Gastrocnemius medialis (tissue), 4 donors: Measurements from ENCODE around the gene OR6C76. TPM values are rescaled to one million over a fixed set of nuclear protein-coding genes. Genes with fewer than 3 reads are reported as not detected.

Experiments used
- ATAC-seq, 2 donors: fragments of 150-250 bp; one replicate each; pipeline ENCODE4 v1.9.1; 2016
- DNase-seq, 2 donors: peaks; one replicate each; pipeline ENCODE4 v3.0.0-alpha.2; 2019
- H3K27ac ChIP-seq, 4 donors: fragments of 200-600 bp; sonication (generic); 1 replicate in 1 of 4; 2 replicates in 3 of 4; pipeline ENCODE4 v1.5.1; 2016 to 2018; ENCODE audit warnings: mild to moderate bottlenecking in 2 of 4, moderate library complexity in 1 of 4
- H3K27me3 ChIP-seq, 3 donors: fragments of 200-600 bp; sonication (generic) in 2 of 3; 1 replicate in 1 of 3; 2 replicates in 2 of 3; pipeline versions ENCODE4 v1.5.1 to v1.6.0; 2016 to 2019; ENCODE audit warnings: mild to moderate bottlenecking in 1 of 3, moderate library complexity in 1 of 3
- H3K36me3 ChIP-seq, 2 donors: fragments of 200-600 bp; sonication (generic) in 1 of 2; one replicate each; pipeline ENCODE4 v1.5.1; 2017 to 2018
- H3K4me1 ChIP-seq, 2 donors: fragments of 200-600 bp; sonication (generic) in 1 of 2; one replicate each; pipeline ENCODE4 v1.5.1; 2016 to 2017; ENCODE audit warnings: mild to moderate bottlenecking in 2 of 2
- H3K4me3 ChIP-seq, 4 donors: fragments of 200-600 bp; sonication (generic) in 3 of 4; 1 replicate in 1 of 4; 2 replicates in 3 of 4; pipeline ENCODE4 v1.5.1; 2016 to 2019; ENCODE audit warnings: mild to moderate bottlenecking in 2 of 4
- H3K9me3 ChIP-seq, 3 donors: fragments of 200-600 bp; sonication (generic) in 2 of 3; 1 replicate in 1 of 3; 2 replicates in 2 of 3; pipeline ENCODE4 v1.5.1; 2016 to 2019
- POLR2A ChIP-seq, 2 donors: fragments of 450-650 bp; IDR thresholded peaks; one replicate each; pipeline ENCODE4 v1.6.1; 2017; ENCODE audit warnings: antibody characterized with exemption in 2 of 2, mild to moderate bottlenecking in 2 of 2, moderate library complexity in 2 of 2
- in situ Hi-C, 4 donors: fragments of 200-750 bp; cut with MboI; loops; one replicate each; pipeline versions ENCODE4 v1.15.0 to v1.8.0; 2017; ENCODE audit warnings: low sequenced_read_pairs in 4 of 4
- intact Hi-C: fragments of 100-400 bp; cut with DNase I; formaldehyde crosslinking; loops from one replicate; pipeline ENCODE4 v1.15.1; 2023; ENCODE audit warnings: low total_unique reads
- total RNA-seq, 4 donors: library from RNA; depleted of rRNA; stranded (reverse); fragments of >200 nt; gene quantifications; one replicate each; pipeline versions ENCODE4 v1.1.0 to v1.2.3, GENCODE V29; 2016
- TF ChIP-seq, protein P1 (sequence below), 5 experiments: fragments of 450-650 bp in 3 of 5; fragments of 200-600 bp in 2 of 5; sonication (generic) in 2 of 5; IDR thresholded peaks in 4 of 5; conservative IDR thresholded peaks in 1 of 5; 1 replicate in 4 of 5; 2 replicates in 1 of 5; pipeline ENCODE4 v1.5.1; 2016 to 2019; ENCODE audit warnings: antibody characterized with exemption in 5 of 5, mild to moderate bottlenecking in 3 of 5, moderate library complexity in 3 of 5

Gene OR6C76
- total RNA-seq, result not detected

DNA sequence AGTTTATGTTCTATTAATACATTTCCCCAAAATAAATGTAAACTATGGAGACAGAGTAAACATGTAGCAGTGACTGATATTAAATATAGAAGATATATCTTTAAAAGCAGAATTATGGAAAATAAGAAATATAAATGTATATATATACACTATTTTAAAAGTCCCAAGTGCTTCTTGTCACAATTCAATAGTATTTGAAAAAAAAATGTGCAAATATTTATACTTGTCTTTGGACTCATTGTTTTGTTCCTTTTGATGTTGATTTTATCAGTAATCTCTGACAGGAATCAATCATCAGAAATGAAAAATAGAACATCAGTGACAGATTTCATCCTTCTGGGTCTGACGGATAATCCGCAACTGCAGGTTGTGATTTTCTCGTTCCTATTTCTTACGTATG, at the start of gene OR6C76:
Gene OR6C76, plus strand, starts transcription at position 301 of the 400 bp plus-strand sequence. Its CDS starts 0 bp downstream, at position 301.
- no peaks in the 10 kb centered on the region for H3K9me3 ChIP-seq
- intact Hi-C loops, result no loop called here
- H3K4me3 ChIP-seq, result no peak within 1 kb of the TSS
- TF ChIP-seq, protein P1, sequence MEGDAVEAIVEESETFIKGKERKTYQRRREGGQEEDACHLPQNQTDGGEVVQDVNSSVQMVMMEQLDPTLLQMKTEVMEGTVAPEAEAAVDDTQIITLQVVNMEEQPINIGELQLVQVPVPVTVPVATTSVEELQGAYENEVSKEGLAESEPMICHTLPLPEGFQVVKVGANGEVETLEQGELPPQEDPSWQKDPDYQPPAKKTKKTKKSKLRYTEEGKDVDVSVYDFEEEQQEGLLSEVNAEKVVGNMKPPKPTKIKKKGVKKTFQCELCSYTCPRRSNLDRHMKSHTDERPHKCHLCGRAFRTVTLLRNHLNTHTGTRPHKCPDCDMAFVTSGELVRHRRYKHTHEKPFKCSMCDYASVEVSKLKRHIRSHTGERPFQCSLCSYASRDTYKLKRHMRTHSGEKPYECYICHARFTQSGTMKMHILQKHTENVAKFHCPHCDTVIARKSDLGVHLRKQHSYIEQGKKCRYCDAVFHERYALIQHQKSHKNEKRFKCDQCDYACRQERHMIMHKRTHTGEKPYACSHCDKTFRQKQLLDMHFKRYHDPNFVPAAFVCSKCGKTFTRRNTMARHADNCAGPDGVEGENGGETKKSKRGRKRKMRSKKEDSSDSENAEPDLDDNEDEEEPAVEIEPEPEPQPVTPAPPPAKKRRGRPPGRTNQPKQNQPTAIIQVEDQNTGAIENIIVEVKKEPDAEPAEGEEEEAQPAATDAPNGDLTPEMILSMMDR (IDR thresholded peaks at IDR 0.05 in 4 of 5, conservative IDR thresholded peaks at IDR 0.05 in 1 of 5), result no peak
- no peak for TF ChIP-seq POLR2A (IDR thresholded peaks at IDR 0.05)
- H3K27ac ChIP-seq, result no peak within 1 kb of the TSS
- no peaks in the 10 kb centered on the region for H3K4me1 ChIP-seq
- H3K27me3 ChIP-seq, result no peaks in the 10 kb centered on the region
- DNase-seq (no peak), ATAC-seq (no peak)
- no peaks in the 10 kb centered on the region for H3K36me3 ChIP-seq
- in situ Hi-C loops, result no loop called here

DNA sequence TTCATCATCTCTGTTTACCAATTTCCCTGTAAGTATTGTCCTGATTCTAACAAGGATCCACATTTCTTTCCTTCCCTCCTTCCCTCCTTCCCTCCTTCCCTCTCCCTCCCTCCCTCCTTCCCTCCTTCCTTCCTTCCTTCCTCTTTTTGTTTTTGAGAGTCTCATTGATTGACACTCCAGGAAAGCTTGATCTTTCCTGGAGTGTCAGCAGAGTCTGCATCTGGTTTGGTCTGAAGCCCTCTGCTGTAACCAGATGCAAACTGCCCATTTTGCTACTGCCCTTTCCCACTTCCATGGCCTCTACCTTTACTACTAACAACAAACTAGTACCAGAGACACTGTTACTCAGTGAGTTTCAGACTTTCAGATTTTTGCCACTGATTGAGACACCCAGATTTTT, 40.2 kb upstream of the OR6C76 start:
- intact Hi-C loops, result no loop called here
- H3K27ac ChIP-seq, result no peak overlapping the region
- TF ChIP-seq, protein P1 (IDR thresholded peaks at IDR 0.05 in 4 of 5, conservative IDR thresholded peaks at IDR 0.05 in 1 of 5), result no peak
- TF ChIP-seq POLR2A (IDR thresholded peaks at IDR 0.05), result no peak
- H3K36me3 ChIP-seq, result no peaks in the 10 kb centered on the region
- no peak overlapping the region for H3K4me3 ChIP-seq
- in situ Hi-C loops, result no loop called here
- H3K9me3 ChIP-seq, result no peaks in the 10 kb centered on the region
- H3K4me1 ChIP-seq, result no peaks in the 10 kb centered on the region
- DNase-seq (no peak), ATAC-seq (no peak)
- H3K27me3 ChIP-seq, result no peaks in the 10 kb centered on the region

DNA sequence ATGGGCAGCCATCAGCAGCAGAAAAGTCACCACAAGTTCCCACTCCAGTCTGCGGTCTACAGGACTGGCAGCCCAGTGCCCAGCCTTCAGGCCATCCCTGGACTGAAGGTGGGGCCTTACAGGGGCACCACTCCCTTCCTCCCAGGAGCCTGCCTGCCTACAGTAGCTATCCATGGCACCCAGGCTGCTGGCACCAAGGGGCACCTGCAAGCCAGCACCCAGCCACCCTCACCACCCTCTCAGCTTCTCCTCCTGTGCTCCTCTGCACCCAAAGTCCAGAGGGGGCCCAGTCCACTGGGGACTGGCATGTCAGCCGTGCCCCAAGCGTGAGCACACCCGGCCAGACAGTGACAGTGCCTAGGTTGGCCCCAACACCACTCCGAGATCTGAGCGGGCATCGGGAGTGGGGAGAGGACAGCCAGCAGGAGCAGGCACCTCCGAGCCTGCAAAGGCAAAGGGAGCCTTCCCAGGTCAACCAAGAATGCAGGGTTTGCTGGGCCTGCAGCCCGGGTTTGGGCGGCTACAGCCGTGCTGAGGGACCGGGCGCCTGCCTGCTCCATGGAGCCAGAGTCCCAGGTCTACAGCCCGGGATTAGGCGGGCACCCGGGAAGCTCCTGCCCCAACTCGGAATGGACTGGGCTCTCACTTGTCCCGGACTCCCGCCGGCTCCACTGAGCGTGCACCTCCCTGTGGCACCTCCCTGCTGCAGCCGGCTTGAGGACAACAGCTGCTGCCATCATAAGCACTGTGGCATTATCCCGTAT, 33.8 kb upstream of the OR6C76 start:
- Histone ChIP-seq H3K27me3 (no peaks in the 10 kb centered on the region), H3K27ac (no peak overlapping the region), H3K36me3 (no peaks in the 10 kb centered on the region), H3K4me3 (no peak overlapping the region), H3K9me3 (no peaks in the 10 kb centered on the region), H3K4me1 (no peaks in the 10 kb centered on the region)
- in situ Hi-C loops (no loop called here), intact Hi-C loops (no loop called here)
- ATAC-seq, result no peak
- DNase-seq, result no peak
- no peak for TF ChIP-seq POLR2A (IDR thresholded peaks at IDR 0.05)
- TF ChIP-seq, protein P1 (IDR thresholded peaks at IDR 0.05 in 4 of 5, conservative IDR thresholded peaks at IDR 0.05 in 1 of 5), result no peak

DNA sequence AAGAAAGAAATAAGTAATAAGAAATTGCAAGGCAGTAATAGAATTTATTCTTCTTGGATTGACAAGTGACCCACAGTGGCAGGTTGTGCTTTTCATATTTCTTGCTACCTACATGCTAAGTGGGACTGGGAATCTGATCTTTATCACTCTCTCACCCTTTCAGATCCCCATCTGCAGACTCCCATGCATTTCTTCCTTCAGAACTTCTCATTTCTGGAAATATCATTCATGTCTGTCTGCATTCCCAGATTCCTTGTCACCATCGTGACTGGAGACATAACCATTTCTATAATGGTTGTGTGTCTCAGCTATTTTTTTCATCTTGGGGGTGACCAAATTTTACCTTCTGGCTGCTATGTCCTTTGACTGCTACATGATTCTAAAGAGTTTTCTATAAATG, 29.7 kb upstream of the OR6C76 start:
- H3K27ac ChIP-seq, result no peak overlapping the region
- no peaks in the 10 kb centered on the region for H3K36me3 ChIP-seq
- no peaks in the 10 kb centered on the region for H3K4me1 ChIP-seq
- H3K9me3 ChIP-seq, result no peaks in the 10 kb centered on the region
- no peak for TF ChIP-seq POLR2A (IDR thresholded peaks at IDR 0.05)
- TF ChIP-seq, protein P1 (IDR thresholded peaks at IDR 0.05 in 4 of 5, conservative IDR thresholded peaks at IDR 0.05 in 1 of 5), result no peak
- DNase-seq, result no peak
- no peak for ATAC-seq
- H3K4me3 ChIP-seq, result no peak overlapping the region
- H3K27me3 ChIP-seq, result no peaks in the 10 kb centered on the region
- intact Hi-C loops, result no loop called here
- in situ Hi-C loops, result no loop called here
